Smooth muscle cell (in vitro differentiated cells): ENCODE measurements around the gene COG6. TPM values are rescaled to one million over a fixed set of nuclear protein-coding genes. Genes with fewer than 3 reads are reported as not detected.

Experiments used
- DNase-seq: peaks from one replicate; lab custom pipeline; 2025; ENCODE audit not compliant: unreplicated experiment; lab: John Stamatoyannopoulos, UW
- H2AFZ ChIP-seq: fragments of 200-600 bp; sonication (generic); 2 replicates; pipeline ENCODE4 v1.6.0; 2016; ENCODE audit warnings: antibody characterized with exemption, low read depth, mild to moderate bottlenecking
- H3F3A ChIP-seq: fragments of 200-600 bp; sonication (generic); 2 replicates; pipeline ENCODE4 v1.6.0; 2017; ENCODE audit warnings: antibody characterized with exemption, low read depth
- H3K27ac ChIP-seq: fragments of 200-600 bp; sonication (generic); 2 replicates; pipeline ENCODE4 v1.5.1; 2016; ENCODE audit warnings: low read depth, mild to moderate bottlenecking
- H3K27me3 ChIP-seq: fragments of 200-600 bp; sonication (generic); 2 replicates; pipeline ENCODE4 v1.6.1; 2016; ENCODE audit warnings: low read depth, mild to moderate bottlenecking
- H3K36me3 ChIP-seq: fragments of 200-600 bp; sonication (generic); 2 replicates; pipeline ENCODE4 v1.5.1; 2016; ENCODE audit warnings: low read depth
- H3K4me1 ChIP-seq: fragments of 200-600 bp; sonication (generic); 2 replicates; pipeline ENCODE4 v1.5.1; 2016; ENCODE audit warnings: low read depth
- H3K4me2 ChIP-seq: fragments of 200-600 bp; sonication (generic); 2 replicates; pipeline ENCODE4 v1.6.0; 2016; ENCODE audit warnings: mild to moderate bottlenecking
- H3K4me3 ChIP-seq: fragments of 200-600 bp; sonication (generic); 2 replicates; pipeline ENCODE4 v1.5.1; 2016; ENCODE audit warnings: mild to moderate bottlenecking
- H3K79me2 ChIP-seq: fragments of 200-600 bp; sonication (generic); 2 replicates; pipeline ENCODE4 v1.6.0; 2016; ENCODE audit warnings: low read depth, mild to moderate bottlenecking
- H3K9ac ChIP-seq: fragments of 200-600 bp; sonication (generic); 2 replicates; pipeline ENCODE4 v1.6.0; 2016; ENCODE audit warnings: low read depth
- H3K9me3 ChIP-seq: fragments of 200-600 bp; sonication (generic); replicated peaks from 2 replicates; pipeline ENCODE4 v1.5.1; 2016; ENCODE audit warnings: low read depth
- H4K20me1 ChIP-seq: fragments of 200-600 bp; sonication (generic); 2 replicates; pipeline ENCODE4 v1.6.0; 2016; ENCODE audit warnings: low read depth
- WGBS: methylation state at CpG from one replicate; pipeline ENCODE4 v1.1.7; 2016; ENCODE audit warnings: low lambda C conversion rate; 5-methylcytosine and 5-hydroxymethylcytosine counted together
- polyA plus RNA-seq: library from polyadenylated mRNA; unstranded; fragments of >200 nt; fragmentation: Nextera tagmentation; extraction: Ambion mirVana; gene quantifications from 2 replicates; pipeline ENCODE4 v1.2.1, GENCODE V29; 2016
- total RNA-seq: library from RNA; depleted of rRNA; stranded (reverse); fragments of >200 nt; gene quantifications from 2 replicates; pipeline ENCODE4 v1.2.3, GENCODE V29; 2014
- TF ChIP-seq, protein P1 (sequence below): fragments of 200-600 bp; sonication (generic); IDR thresholded peaks from 2 replicates; pipeline ENCODE4 v1.5.1; 2017; ENCODE audit warnings: borderline replicate concordance, mild to moderate bottlenecking, antibody characterized with exemption; ENCODE audit not compliant: insufficient read depth, poor library complexity, severe bottlenecking

Gene COG6
- total and polyA plus RNA-seq, 2 experiments from 2014 or later: 42.9 to 84.8 TPM

GRCh38 chr13:39773833-39774232 lies 118.4 kb downstream of the COG6 start:
- WGBS: 69% methylated on average over 4 of the region's 4 CpGs
- H2AFZ ChIP-seq: no peak overlapping the region
- H3K27ac ChIP-seq: no peak overlapping the region
- TF ChIP-seq, protein P1, sequence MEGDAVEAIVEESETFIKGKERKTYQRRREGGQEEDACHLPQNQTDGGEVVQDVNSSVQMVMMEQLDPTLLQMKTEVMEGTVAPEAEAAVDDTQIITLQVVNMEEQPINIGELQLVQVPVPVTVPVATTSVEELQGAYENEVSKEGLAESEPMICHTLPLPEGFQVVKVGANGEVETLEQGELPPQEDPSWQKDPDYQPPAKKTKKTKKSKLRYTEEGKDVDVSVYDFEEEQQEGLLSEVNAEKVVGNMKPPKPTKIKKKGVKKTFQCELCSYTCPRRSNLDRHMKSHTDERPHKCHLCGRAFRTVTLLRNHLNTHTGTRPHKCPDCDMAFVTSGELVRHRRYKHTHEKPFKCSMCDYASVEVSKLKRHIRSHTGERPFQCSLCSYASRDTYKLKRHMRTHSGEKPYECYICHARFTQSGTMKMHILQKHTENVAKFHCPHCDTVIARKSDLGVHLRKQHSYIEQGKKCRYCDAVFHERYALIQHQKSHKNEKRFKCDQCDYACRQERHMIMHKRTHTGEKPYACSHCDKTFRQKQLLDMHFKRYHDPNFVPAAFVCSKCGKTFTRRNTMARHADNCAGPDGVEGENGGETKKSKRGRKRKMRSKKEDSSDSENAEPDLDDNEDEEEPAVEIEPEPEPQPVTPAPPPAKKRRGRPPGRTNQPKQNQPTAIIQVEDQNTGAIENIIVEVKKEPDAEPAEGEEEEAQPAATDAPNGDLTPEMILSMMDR: no peak
- peaks cover 8% of the 10 kb centered on the region for H3F3A ChIP-seq
- H3K9ac ChIP-seq: no peak overlapping the region
- H3K4me3 ChIP-seq: no peak overlapping the region
- no peak overlapping the region for H3K4me2 ChIP-seq
- DNase-seq: no peak
- H3K79me2 ChIP-seq: no peaks in the 10 kb centered on the region
- no peaks in the 10 kb centered on the region for H3K9me3 ChIP-seq
- peaks cover 12% of the 10 kb centered on the region for H3K4me1 ChIP-seq
- no peaks in the 10 kb centered on the region for H4K20me1 ChIP-seq
- H3K27me3 ChIP-seq: no peaks in the 10 kb centered on the region
- H3K36me3 ChIP-seq: no peaks in the 10 kb centered on the region

DNA sequence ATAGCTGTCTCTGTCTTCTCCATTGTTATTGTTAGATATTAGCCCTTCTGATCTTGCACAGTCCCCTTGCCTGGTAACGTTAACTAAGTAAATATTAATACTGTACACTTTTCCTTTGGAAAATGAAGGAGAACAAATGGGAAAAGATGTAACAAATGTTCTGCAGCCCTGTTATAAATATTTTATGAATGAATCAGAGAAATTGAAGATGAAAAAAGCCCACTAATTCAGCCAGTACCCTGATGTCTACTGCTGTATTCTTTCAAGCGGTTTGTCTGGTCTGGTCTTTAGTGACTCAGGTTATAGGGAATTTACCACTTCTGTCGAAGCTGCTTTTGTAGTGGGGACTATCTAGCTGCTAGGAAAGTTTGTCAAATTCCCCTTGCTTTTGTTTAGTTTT lies 121.0 kb downstream of the COG6 start:
- no peaks in the 10 kb centered on the region for H3K9me3 ChIP-seq
- no peak overlapping the region for H2AFZ ChIP-seq
- TF ChIP-seq, protein P1: no peak
- no peaks in the 10 kb centered on the region for H4K20me1 ChIP-seq
- peak overlapping the region; percentile 67 for H3K4me2 ChIP-seq
- WGBS: 9% methylated on average over 3 of the region's 3 CpGs
- H3K4me3 ChIP-seq: no peak overlapping the region
- H3K4me1 ChIP-seq: peaks cover 12% of the 10 kb centered on the region
- H3K79me2 ChIP-seq: no peaks in the 10 kb centered on the region
- no peak for DNase-seq
- H3K27me3 ChIP-seq: no peaks in the 10 kb centered on the region
- peaks cover 8% of the 10 kb centered on the region for H3F3A ChIP-seq
- H3K9ac ChIP-seq: peak overlapping the region; percentile 91
- H3K27ac ChIP-seq: peak overlapping the region; percentile 100
- H3K36me3 ChIP-seq: no peaks in the 10 kb centered on the region

DNA sequence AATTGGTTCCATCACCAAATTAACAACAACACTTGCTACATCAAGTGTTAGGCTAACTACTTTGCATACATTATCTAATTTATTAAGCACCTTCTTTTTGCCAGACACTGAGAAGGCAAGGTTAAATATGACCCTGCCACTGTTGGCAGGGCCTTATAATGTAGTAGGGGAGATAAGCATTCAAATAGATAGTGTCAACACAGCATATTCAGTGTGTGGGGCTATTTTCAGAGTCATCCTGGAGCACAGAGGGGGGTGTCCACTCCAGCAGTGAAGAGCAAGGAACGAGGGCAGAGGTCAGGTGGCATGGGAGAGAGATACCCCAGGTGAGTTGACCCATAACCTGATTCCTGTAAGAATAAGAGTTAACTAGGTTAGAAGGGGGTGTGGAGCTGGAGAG lies 121.6 kb downstream of the COG6 start:
- Histone ChIP-seq H3K4me1 (peaks cover 12% of the 10 kb centered on the region), H3K9me3 (no peaks in the 10 kb centered on the region), H3K4me2 (peak overlapping the region; percentile 67), H3F3A (peaks cover 8% of the 10 kb centered on the region), H3K36me3 (no peaks in the 10 kb centered on the region), H3K27ac (peak overlapping the region; percentile 100), H3K27me3 (no peaks in the 10 kb centered on the region), H3K9ac (peak overlapping the region; percentile 91), H4K20me1 (no peaks in the 10 kb centered on the region), H3K4me3 (no peak overlapping the region), H3K79me2 (no peaks in the 10 kb centered on the region), H2AFZ (no peak overlapping the region)
- TF ChIP-seq, protein P1: no peak
- 71% methylated on average over 1 of the region's 1 CpG for WGBS
- no peak for DNase-seq

GRCh38 chr13:39777527-39778061 lies 122.1 kb downstream of the COG6 start:
- 22% methylated on average over 2 of the region's 2 CpGs for WGBS
- Histone ChIP-seq H3K4me2 (peak overlapping the region; percentile 67), H3K4me3 (no peak overlapping the region), H3K4me1 (peaks cover 12% of the 10 kb centered on the region), H3K9ac (peak overlapping the region; percentile 91), H2AFZ (no peak overlapping the region), H3K79me2 (no peaks in the 10 kb centered on the region), H3K27ac (peak overlapping the region; percentile 100), H3K9me3 (no peaks in the 10 kb centered on the region), H4K20me1 (no peaks in the 10 kb centered on the region), H3F3A (peaks cover 8% of the 10 kb centered on the region), H3K27me3 (no peaks in the 10 kb centered on the region), H3K36me3 (no peaks in the 10 kb centered on the region)
- TF ChIP-seq, protein P1: peak; percentile 48
- no peak for DNase-seq
